Ascending aorta (tissue), 2 donors: ENCODE results near the gene DNLZ. TPM values are rescaled to one million over a fixed set of nuclear protein-coding genes. Genes with fewer than 3 reads are reported as not detected.

Experiments
- DNase-seq, 2 donors: peaks; one replicate each; pipeline ENCODE4 v3.0.0-alpha.2; 2019; ENCODE audit warnings: low spot score in 2 of 2
- H3K27ac ChIP-seq, 2 donors: fragments of 200-600 bp; sonication (generic); one replicate each; pipeline ENCODE4 v1.5.1; 2016 to 2017; ENCODE audit warnings: mild to moderate bottlenecking in 1 of 2
- H3K27me3 ChIP-seq: fragments of 200-600 bp; sonication (generic); one replicate; pipeline ENCODE4 v1.5.1; 2017
- H3K36me3 ChIP-seq, 2 donors: fragments of 200-600 bp; sonication (generic); one replicate each; pipeline ENCODE4 v1.5.1; 2016
- H3K4me1 ChIP-seq, 2 donors: fragments of 200-600 bp; sonication (generic); one replicate each; pipeline ENCODE4 v1.5.1; 2016 to 2017; ENCODE audit warnings: mild to moderate bottlenecking in 1 of 2
- H3K4me3 ChIP-seq, 2 donors: fragments of 200-600 bp; sonication (generic); one replicate each; pipeline ENCODE4 v1.5.1; 2016 to 2017; ENCODE audit warnings: mild to moderate bottlenecking in 1 of 2
- H3K9me3 ChIP-seq, 2 donors: fragments of 200-600 bp; sonication (generic); one replicate each; pipeline ENCODE4 v1.5.1; 2016
- intact Hi-C: fragments of 100-400 bp; cut with DNase I; formaldehyde crosslinking; loops from one replicate; pipeline ENCODE4 v1.15.1; 2023
- total RNA-seq: library from RNA; depleted of rRNA; stranded (reverse); fragments of >200 nt; gene quantifications from one replicate; pipeline ENCODE4 v1.1.0, GENCODE V29; 2016
- TF ChIP-seq, protein P1 (sequence below), 3 experiments: fragments of 200-600 bp in 2 of 3; fragments of 450-650 bp in 1 of 3; sonication (generic) in 2 of 3; IDR thresholded peaks; one replicate each; pipeline ENCODE4 v1.5.1; 2016 to 2019; ENCODE audit warnings: antibody characterized with exemption in 3 of 3, mild to moderate bottlenecking in 1 of 3, moderate library complexity in 1 of 3

DNLZ gene
- total RNA-seq, 1 donor from 2014 or later, result 191 TPM

DNA sequence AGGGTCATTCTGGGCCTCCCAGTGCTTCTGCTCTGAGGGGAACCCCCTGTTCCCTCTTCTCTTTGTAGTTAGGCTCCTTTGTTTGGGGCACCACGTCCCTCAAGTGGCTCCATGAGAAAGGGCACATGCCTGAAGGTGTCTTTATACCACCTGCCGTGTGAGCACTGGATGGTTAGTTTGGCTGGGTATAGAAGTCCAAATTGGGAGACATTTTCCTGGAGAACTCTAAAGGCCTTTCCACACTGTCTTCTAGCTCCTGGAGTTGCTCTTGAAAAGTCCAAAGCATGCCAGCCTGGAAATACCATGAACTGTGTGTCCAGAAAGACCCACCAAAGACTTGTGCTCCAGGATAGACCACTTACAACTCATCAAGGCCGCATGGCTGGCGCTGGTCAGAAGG lies 48.6 kb downstream of the DNLZ start:
- H3K4me1 ChIP-seq, result no peaks in the 10 kb centered on the region
- intact Hi-C loops, result loop anchor here (5.0 kb wide), 1 partner anchor 47 kb away; the partner anchor contains the start of gene DNLZ

DNA sequence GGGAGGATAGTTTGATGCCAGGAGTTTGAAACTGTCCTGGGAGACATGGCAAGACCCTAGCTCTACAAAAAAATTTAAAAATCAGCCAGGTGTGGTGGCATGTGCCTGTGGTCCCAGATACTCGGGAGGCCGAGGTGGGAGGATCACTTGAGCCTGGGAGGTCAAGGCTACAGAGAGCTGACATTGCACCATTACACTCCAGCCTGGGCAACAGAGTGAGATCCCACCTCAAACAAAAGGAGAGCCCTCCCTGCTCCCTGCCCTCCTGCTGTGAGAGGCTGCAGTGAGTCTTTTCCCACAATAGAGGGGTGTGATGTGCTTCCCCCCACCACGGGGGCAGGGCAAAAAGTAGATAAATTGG lies 49.5 kb downstream of the DNLZ start:
- intact Hi-C loops, result loop anchor here (5.0 kb wide), 1 partner anchor 48 kb away; the partner anchor contains the start of gene DNLZ
- TF ChIP-seq, protein P1, sequence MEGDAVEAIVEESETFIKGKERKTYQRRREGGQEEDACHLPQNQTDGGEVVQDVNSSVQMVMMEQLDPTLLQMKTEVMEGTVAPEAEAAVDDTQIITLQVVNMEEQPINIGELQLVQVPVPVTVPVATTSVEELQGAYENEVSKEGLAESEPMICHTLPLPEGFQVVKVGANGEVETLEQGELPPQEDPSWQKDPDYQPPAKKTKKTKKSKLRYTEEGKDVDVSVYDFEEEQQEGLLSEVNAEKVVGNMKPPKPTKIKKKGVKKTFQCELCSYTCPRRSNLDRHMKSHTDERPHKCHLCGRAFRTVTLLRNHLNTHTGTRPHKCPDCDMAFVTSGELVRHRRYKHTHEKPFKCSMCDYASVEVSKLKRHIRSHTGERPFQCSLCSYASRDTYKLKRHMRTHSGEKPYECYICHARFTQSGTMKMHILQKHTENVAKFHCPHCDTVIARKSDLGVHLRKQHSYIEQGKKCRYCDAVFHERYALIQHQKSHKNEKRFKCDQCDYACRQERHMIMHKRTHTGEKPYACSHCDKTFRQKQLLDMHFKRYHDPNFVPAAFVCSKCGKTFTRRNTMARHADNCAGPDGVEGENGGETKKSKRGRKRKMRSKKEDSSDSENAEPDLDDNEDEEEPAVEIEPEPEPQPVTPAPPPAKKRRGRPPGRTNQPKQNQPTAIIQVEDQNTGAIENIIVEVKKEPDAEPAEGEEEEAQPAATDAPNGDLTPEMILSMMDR (IDR thresholded peaks at IDR 0.05), result no peak
- no peaks in the 10 kb centered on the region for H3K9me3 ChIP-seq
- no peak for DNase-seq
- no peak overlapping the region for H3K4me3 ChIP-seq
- no peaks in the 10 kb centered on the region for H3K4me1 ChIP-seq
- no peaks in the 10 kb centered on the region for H3K36me3 ChIP-seq
- H3K27ac ChIP-seq, result no peak overlapping the region
- peaks cover 4% of the 10 kb centered on the region for H3K27me3 ChIP-seq

More for the DNA sequence above, 48.6 kb downstream of the DNLZ start:
- Histone ChIP-seq H3K36me3 (no peaks in the 10 kb centered on the region), H3K27ac (no peak overlapping the region), H3K27me3 (peaks cover 4% of the 10 kb centered on the region), H3K4me3 (no peak overlapping the region), H3K9me3 (no peaks in the 10 kb centered on the region)
- TF ChIP-seq, protein P1 (IDR thresholded peaks at IDR 0.05), result no peak
- DNase-seq, result no peak

DNA sequence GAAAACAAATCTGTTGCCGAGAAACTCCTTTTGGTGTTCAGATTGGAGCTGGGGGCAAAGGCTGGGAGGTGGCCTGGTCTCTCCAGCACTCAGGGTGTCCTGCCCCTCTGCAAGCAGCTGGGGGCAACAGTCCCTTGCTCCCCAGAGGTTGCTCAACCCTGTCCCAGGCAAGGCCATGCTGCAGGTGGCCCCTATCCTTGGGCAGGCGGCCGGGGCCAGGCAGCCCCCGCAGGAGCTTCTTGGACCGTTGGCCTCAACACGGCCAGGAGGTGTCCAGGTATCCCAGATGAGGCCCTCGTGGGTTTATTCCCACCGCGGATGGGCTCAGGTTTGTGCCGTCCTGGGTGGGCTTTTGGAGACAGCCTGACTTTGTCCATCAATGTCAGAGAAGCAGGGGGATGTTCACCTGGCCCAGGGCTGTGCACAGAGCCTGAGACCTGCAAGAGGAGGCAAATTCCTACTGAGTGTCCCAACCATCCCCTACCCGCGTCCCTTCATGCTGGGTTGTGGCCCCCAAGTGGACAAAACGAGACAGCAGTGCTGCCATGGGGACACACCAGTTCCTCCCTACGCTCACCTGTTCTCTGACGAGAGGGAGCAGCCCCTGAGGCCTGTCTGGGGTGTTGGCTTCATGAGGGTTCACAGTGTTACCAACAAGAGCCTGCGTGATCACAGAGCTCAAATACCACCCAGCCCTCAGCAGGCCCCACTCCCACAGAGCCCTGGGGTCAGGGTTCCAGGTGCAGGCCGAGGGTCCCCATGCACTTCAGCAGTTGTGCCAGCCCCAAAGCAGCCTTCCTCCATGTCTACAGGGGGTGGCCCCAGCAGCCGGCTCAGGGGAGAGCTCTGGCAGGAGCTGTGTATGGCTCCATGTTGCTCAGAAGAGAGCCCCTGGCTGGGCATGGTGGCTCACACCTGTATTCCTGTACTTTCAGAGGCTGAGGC lies 50.2 kb downstream of the DNLZ start:
- TF ChIP-seq, protein P1 (IDR thresholded peaks at IDR 0.05), result no peak
- intact Hi-C loops, result loop anchor here (5.0 kb wide), 1 partner anchor 49 kb away; the partner anchor contains the start of gene DNLZ
- H3K27me3 ChIP-seq, result peaks cover 4% of the 10 kb centered on the region
- DNase-seq, result no peak
- H3K4me3 ChIP-seq, result no peak overlapping the region
- no peaks in the 10 kb centered on the region for H3K9me3 ChIP-seq
- H3K4me1 ChIP-seq, result no peaks in the 10 kb centered on the region
- H3K36me3 ChIP-seq, result no peaks in the 10 kb centered on the region
- no peak overlapping the region for H3K27ac ChIP-seq

DNA sequence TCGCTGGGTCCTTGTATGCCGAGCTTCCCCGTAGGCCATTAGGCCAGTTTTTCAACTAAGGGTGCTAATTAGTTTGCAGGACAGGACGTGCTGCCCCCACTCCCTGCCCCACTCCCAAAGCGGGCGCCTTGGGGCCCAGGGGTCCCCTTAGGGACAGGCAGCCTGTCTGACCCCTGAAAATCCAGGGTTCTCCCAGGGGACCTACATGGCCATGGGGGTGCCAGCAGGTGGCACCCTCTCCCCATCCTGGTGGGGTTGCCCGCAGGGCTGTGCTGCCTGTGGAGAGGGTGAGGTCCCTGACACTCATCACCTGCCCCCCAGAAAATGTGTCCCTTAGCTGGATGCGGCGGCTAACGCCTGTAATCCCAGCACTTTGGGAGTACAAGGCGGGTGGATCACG lies 51.1 kb downstream of the DNLZ start:
- Histone ChIP-seq H3K27ac (no peak overlapping the region), H3K4me3 (no peak overlapping the region), H3K9me3 (no peaks in the 10 kb centered on the region), H3K4me1 (no peaks in the 10 kb centered on the region), H3K27me3 (peaks cover 4% of the 10 kb centered on the region), H3K36me3 (no peaks in the 10 kb centered on the region)
- TF ChIP-seq, protein P1 (IDR thresholded peaks at IDR 0.05), result peak; percentile 27 to 50 (median 29)
- intact Hi-C loops, result loop anchor here (5.0 kb wide), 1 partner anchor 50 kb away; the partner anchor contains the start of gene DNLZ
- no peak for DNase-seq

DNA sequence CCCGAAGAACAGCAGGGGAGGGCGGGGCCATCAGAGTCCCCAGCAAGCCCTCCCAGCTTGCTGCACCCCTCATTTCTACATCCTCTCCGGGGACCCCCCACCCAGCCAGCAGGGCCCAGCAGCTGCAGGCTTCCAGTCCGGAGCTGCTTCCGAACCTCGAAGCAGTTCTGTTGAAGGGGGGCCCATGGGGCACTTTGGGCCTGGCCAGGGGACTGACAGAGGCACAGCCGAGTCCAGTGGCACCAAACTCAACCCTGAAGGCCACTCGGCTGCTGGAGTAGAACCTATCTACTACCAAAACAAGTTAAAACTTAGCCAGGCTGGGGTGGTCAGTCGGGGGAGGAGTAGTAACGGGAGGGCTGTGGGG lies 51.6 kb downstream of the DNLZ start:
- H3K36me3 ChIP-seq, result no peaks in the 10 kb centered on the region
- H3K4me1 ChIP-seq, result no peaks in the 10 kb centered on the region
- no peaks in the 10 kb centered on the region for H3K9me3 ChIP-seq
- no peak for DNase-seq
- TF ChIP-seq, protein P1 (IDR thresholded peaks at IDR 0.05), result no peak
- H3K27me3 ChIP-seq, result peaks cover 4% of the 10 kb centered on the region
- H3K27ac ChIP-seq, result no peak overlapping the region
- intact Hi-C loops, result loop anchor here (5.0 kb wide), 1 partner anchor 50 kb away; the partner anchor contains the start of gene DNLZ
- no peak overlapping the region for H3K4me3 ChIP-seq
